ENCODE data around the gene PPP1R15A.
A peak's percentile ranks its signal among the peaks of the same experiment; 100 is the strongest.
"Not testable (repeated sequence)": the region's sequence is repeated elsewhere in the genome, so short reads cannot be mapped to it uniquely, and the experiment has no call there.

The PPP1R15A gene

DNA sequence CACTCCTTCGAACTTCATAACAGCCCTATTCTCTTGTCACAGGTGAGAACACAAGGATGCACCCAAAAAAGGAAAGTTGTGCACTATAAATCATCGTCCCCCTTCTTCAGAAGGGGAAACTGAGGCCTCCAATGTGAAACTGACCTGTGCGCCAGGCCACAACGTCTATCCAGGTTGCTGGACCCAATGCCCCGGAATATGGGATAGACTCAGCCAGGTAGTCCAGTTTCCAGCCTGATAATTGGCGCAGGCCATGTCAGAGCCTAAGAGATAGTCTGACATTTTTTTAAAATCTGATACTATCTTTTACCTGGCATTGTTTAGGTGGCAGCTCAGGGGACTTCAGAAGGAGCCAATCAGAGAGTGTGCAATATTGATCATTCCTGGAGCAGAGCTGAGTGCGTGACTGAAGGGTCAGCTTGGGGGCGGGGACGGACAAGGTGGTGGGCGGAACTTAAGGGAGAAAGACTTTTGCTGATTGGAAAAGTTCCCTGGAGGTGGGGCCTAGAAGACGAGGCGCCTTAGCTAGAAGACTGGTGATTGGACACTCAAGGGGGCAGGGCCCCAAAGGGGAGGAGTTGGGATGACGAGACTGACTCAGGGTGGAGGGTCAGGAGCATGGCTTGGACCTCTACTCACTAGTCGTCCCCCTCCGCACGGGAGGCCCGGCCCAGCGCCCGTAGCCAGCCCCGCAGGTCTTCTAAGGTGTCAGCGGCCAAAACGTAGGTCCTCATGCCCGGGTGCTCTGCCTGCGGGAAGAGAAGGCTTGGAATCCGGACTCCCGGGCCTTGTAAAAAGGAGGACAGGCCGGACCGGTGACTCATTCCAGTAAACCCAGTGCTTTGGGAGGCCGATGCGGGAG lies 12.3 kb upstream of the PPP1R15A start:
- no peak for DNase-seq

GRCh38 chr19:48861313-48861712 lies 10.9 kb upstream of the PPP1R15A start:
- no peak for DNase-seq

- no peak for DNase-seq
Observed at GRCh38 chr19:48862827-48863226, 9.4 kb upstream of the PPP1R15A start.

DNA sequence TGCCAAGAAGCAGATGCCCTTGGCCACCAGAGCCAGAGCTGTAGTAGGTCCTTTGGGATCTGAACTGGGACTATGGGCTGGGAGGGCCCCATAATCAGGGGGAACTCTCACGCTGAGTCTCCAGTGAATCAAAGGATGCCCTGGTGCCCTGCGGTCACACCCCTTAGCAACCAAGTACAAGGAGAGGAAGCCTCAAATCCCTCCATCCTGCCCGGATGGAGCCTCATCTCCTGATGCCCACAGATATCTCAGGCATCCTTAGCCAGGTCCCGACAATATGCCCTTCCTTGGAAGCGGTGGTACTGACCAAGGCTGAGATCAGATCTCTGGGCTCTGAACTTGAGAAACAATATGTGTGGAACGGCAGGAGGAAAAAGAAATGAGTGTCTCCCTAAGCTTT lies 5.5 kb upstream of the PPP1R15A start:
- no peak for DNase-seq

DNA sequence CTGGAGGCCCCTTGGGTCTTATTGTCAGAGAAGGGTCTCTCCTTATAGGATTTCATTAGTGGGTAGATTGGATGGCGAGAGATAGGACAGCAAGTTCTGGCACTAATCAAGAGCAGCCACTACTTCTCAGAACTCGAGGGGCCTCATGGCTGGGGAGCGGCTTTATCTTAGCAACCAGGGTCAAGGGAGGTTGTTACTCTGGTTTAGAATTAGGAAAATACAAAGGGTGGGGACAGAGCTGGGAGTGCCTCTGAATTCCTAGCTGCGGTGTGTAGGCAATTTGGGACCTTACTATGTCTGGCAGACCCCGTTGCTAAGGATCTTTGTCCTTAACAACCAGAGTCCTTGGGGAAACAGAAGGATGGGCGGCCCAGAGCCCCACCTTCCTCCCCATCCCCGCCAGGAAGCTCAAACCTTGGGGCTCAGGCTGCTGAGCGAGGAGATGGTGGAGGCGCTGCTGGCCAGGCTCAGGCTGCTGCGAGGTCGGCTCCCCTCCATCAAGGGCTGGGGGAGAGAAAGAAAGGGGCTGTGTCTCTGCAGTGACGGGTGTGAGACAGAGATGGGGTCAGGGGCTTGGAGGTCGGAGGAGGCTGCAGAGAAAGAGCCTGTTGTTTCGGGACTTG lies 5.0 kb upstream of the PPP1R15A start:
- no peak for DNase-seq

GRCh38 chr19:48867746-48868113 lies 4.5 kb upstream of the PPP1R15A start:
- no peak for DNase-seq

DNA sequence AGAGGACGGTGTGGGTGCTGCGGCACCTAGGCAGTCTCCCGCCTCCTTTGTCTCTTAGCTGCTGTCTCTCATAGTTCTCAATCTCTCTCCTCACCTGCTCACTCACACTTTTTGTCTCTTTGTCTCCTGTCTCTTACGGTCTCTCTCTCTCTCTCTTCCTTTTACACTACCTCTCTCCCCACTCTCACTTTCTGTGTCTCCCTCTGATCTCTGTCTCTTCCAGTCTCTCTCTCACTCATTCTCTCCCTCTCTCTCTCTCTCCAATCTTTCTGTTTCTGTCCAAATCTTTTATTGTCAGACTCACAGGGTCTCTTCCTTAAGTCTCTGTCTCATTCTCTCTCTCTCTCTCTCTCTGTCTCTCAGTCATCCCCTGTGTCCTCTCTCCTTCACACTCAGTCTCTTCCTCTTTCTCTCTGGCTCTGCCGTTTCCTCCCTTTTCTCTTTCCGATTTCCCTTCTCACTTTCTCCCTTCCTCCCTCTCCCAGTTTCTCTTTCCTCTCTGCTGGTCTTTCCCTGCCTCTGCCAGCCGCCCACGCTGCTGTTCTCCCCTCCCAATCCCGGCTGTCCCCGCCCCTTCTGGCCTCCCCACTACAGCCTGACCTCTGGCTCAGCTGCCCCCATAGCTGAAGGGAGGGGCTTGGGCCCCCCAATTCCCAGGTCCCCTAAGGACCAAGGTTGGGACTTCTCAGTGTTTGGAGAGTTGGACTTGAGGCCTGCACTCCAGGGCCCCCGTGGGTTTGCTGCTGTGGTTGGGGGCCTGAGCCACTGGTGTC lies 3.9 kb upstream of the PPP1R15A start, which contains the start of gene PLEKHA4:
TSS of gene PLEKHA4 (minus strand) at position 504 of the 773 bp plus-strand sequence. CDS start 997 bp downstream, outside the sequence.
- DNase-seq, result no peak

GRCh38 chr19:48870048-48870447 lies 2.2 kb upstream of the PPP1R15A start:
- DNase-seq, result no peak

GRCh38 chr19:48871471-48872181 lies 595 bp upstream of the PPP1R15A start:
- not testable (repeated sequence) for DNase-seq

DNA sequence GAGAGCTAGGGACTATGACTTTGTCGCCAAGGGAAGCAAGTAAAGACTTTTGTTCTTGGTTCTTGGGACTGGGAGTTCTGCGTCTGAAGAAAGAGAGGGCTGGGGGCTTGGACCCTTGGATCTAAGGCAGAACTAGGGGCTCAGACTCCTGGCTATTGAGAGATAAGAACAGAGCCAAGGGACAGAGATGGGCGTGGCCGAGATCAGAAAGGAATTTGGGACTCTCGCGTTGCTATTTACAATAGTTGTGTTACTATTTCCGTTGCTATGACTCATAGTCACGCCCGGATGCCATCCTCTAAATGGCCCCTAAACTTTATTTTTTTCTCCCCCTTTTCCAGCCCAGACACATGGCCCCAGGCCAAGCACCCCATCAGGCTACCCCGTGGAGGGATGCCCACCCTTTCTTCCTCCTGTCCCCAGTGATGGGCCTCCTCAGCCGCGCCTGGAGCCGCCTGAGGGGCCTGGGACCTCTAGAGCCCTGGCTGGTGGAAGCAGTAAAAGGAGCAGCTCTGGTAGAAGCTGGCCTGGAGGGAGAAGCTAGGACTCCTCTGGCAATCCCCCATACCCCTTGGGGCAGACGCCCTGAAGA lies 759 bp downstream of the PPP1R15A start:
- DNase-seq, result peak; percentile 17

DNA sequence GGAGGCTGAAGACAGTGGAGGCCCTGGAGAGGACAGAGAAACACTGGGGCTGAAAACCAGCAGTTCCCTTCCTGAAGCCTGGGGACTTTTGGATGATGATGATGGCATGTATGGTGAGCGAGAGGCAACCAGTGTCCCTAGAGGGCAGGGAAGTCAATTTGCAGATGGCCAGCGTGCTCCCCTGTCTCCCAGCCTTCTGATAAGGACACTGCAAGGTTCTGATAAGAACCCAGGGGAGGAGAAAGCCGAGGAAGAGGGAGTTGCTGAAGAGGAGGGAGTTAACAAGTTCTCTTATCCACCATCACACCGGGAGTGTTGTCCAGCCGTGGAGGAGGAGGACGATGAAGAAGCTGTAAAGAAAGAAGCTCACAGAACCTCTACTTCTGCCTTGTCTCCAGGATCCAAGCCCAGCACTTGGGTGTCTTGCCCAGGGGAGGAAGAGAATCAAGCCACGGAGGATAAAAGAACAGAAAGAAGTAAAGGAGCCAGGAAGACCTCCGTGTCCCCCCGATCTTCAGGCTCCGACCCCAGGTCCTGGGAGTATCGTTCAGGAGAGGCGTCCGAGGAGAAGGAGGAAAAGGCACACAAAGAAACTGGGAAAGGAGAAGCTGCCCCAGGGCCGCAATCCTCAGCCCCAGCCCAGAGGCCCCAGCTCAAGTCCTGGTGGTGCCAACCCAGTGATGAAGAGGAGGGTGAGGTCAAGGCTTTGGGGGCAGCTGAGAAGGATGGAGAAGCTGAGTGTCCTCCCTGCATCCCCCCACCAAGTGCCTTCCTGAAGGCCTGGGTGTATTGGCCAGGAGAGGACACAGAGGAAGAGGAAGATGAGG lies 1.5 kb downstream of the PPP1R15A start:
- DNase-seq, result no peak

- no peak for DNase-seq
Observed at GRCh38 chr19:48874303-48875135, 2.3 kb downstream of the PPP1R15A start.

GRCh38 chr19:48876043-48876981 lies 4.1 kb downstream of the PPP1R15A start:
- DNase-seq, result not testable (repeated sequence)

GRCh38 chr19:48877855-48878195 lies 5.6 kb downstream of the PPP1R15A start:
- no peak for DNase-seq

DNA sequence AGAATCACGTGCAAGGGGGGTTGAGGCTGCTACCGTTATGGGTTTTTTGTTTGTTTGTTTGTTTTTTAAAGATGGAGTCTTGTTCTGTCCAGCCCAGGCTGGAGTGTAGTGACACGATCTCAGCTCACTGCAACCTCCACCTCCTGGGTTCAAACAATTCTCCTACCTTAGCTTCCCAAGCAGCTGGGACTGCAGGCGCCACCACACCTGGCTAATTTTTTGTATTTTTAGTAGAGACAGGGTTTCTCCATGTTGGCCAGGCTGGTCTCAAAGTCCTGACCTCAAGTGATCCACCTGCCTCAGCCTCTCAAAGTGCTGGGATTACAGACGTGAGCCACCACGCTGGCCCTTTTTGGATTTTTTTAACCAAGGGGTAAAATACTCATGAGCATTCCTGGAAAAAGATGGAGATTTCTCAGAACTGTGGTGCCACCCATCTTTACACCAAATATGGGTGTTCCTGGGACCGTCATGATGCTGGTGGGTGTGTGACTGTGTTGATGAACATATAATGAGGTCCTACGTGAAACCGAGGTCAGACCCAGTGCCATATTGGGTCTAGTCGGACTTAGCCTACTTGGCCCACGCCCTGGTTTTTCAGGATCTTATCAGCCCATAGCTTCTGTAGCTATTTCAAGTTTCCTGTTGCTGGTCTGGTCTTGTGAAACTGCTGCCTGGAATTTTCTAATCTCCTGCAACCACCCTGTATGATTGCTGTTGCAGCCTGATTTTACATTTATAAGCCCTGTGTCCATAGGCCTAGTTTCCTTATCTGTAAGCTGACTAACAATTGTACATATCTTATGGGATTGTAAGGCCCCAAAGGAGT lies 6.2 kb downstream of the PPP1R15A start:
- no peak for DNase-seq

- DNase-seq, result no peak
Observed at GRCh38 chr19:48879025-48879637, 6.9 kb downstream of the PPP1R15A start.

DNA sequence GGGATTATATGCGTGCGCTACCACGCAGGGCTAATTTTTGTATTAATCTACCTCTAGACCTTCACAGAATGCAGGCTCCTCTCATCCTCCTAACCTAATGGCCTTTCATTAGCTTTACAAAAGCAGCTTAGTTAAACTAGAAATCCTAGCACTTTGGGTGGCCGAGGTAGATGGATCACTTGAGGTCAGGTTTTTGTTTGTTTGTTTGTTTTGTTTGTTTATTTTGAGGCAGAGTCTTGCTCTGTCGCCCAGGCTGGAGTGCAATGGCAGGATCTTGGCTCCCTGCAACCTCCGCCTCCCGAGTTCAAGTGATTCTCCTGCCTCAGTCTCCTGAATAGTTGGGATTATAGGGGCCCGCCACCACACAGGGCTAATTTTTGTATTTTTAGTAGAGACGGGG lies 7.5 kb downstream of the PPP1R15A start:
- DNase-seq, result not testable (repeated sequence)
